H54 (cell line): ENCODE data around the gene CDH23.

ENCODE experiments used
- DNase-seq: peaks from one replicate; pipeline ENCODE4 v3.0.0; 2011; ENCODE audit warnings: low spot score, mixed read lengths; ENCODE audit not compliant: insufficient read length
- FAIRE-seq: peaks from 3 replicates; lab custom pipeline; 2011; peaks lifted over from hg19 to GRCh38; lab: Jason Lieb, UNC
- POLR2A ChIP-seq: IDR thresholded peaks from 2 replicates; pipeline ENCODE4 v1.6.1; 2011; ENCODE audit warnings: low read depth, mild to moderate bottlenecking, low read length

The CDH23 gene

GRCh38 chr10:71458387-71458786 is 61.7 kb downstream of the CDH23 start:
- DNase-seq (no peak), FAIRE-seq (no peak)
- no peak for TF ChIP-seq POLR2A

GRCh38 chr10:71459513-71459912 is 62.8 kb downstream of the CDH23 start:
- no peak for TF ChIP-seq POLR2A
- no peak for DNase-seq
- no peak for FAIRE-seq

DNA sequence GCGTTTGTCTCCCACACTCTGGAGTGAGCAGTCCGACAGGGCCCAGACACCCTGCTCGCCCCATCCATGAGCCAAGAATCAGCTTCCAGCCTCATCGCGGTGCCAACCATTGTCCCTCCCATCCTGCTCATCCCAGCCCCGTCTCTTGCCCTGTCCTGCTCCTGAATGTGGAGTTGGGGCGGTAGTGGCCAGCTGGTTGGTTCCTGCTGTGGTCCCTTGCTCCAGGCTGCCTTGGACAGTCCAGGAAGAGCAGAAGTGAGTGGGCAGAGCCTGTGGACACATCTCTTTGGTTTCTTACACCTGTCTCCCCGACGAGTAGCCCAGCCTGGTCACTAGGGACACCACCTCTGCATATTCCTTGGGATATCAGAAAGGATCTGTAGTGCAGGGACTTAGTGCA is 63.9 kb downstream of the CDH23 start:
- DNase-seq: no peak
- no peak for FAIRE-seq
- TF ChIP-seq POLR2A: no peak

- FAIRE-seq (no peak), DNase-seq (no peak)
- no peak for TF ChIP-seq POLR2A
Measured at GRCh38 chr10:71461457-71461856, 64.7 kb downstream of the CDH23 start.

- DNase-seq (no peak), FAIRE-seq (no peak)
- TF ChIP-seq POLR2A: no peak
Measured at GRCh38 chr10:71462062-71462935, 65.6 kb downstream of the CDH23 start.

- no peak for FAIRE-seq
Measured at GRCh38 chr10:71463111-71463510, 66.4 kb downstream of the CDH23 start.

DNA sequence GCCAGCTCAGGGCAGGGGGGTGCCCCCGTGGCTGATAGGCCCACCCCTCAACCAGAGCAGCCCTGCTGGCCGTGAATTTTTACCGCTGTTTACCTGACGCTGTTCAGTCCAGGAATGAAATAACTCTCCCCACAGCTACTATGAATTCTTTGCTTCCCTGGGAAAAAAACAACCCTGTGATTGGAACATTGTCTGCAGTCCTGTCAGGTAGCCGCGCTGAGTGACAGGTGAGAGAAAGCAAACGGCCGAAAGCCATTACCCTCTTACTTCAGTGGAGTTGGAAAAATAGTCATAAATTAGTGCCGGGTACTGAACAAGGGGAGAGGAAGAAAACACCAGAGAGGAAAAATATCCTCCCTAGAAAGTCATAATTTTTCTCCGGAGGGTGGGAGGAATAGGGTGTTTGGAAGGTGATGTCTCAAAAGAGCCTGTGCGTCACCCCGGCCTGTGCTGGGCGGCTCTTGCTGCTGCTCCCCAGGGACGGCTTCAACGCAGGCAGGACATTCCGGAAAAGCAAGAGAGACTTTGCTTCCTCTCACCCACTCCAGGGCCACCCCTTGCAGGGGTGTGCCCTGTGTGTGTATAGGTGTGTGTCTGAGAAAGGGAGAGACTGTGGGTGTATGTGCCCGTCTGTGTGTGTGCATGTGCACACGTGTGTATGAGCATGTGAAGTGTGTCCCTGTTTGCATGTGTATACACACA is 69.0 kb downstream of the CDH23 start:
- no peak for FAIRE-seq
- TF ChIP-seq POLR2A: no peak
- DNase-seq: no peak

More at GRCh38 chr10:71463111-71463510, 66.4 kb downstream of the CDH23 start:
- DNase-seq: no peak
- no peak for TF ChIP-seq POLR2A

- TF ChIP-seq POLR2A: no peak
- FAIRE-seq (no peak), DNase-seq (no peak)
Measured at GRCh38 chr10:71466330-71466729, 69.6 kb downstream of the CDH23 start.

- DNase-seq: no peak
Measured at GRCh38 chr10:71467161-71467560, 70.4 kb downstream of the CDH23 start.

DNA sequence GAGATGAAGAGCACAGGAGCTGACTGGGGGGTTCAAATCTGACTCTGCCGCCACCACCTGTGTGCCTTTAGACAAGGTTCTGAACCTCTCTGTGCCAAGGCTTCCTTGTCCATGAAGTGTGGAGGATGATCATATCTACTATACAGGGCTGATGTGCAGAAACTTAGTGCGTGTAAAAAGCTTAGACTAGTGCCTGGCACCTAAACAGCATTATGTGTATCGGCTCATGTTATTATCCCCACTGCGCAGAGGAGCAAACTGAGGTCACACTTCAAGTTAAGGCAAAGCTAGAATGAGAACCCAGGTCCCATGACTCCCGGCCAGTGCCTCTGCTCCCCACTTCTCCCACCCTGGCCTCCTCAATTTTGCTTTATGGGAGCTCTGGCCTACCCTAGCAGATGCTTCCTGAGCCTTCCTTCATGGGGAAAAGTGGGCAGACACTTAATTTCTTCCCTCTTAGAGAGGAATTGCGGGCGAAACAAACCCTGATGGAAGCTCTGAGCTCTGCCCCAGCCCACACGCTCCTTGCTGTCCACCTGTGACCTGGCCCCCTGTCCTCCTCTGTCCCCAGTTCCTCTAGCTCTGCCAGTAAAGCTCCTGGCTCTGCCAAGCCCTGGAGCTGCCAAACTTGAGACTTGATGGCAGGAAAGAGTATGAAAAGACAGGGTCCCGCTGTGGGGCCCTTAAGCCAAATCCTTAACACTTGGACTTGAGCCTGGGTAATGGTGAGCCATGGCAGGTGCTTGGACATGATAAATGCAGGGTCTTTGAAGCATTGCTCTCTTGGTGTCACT is 71.0 kb downstream of the CDH23 start:
- DNase-seq (no peak), FAIRE-seq (no peak)
- no peak for TF ChIP-seq POLR2A

More at GRCh38 chr10:71467161-71467560, 70.4 kb downstream of the CDH23 start:
- no peak for TF ChIP-seq POLR2A
- FAIRE-seq: no peak

DNA sequence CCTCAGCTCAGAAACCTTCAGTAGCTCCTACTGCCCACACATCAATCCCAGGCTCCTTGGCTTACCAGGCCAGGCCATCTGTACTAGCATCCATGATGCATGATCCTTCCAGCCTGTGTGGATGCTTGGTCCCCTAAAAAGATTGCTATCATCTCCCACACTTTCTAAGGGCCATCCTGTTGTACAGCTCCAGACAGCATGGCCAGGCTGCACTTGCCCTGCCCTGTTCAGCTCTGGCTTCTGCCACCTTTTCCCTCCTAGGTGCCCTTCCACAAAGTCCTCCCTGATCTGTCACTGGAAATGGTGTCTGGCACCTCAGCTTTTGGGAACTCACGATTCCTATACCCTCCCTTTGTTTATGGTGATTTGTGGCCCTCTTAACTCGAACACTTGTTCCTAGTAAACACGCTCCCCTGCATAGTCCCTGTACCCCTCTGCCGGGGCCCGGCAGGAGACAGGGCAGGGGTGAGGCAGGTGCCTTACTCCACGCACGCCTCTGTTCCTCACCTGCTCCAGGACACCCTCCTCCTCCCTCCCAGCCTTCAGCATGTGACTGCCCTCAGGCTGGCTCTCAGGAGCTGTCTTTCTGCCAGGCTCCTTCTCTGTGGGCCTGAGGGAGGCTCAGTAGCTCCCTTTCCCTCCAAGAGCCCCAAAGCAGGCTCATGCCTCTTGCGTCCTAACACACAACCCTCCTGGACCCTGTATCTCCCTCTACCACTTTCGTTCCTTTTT is 71.8 kb downstream of the CDH23 start:
- TF ChIP-seq POLR2A: no peak
- no peak for FAIRE-seq
- no peak for DNase-seq

DNA sequence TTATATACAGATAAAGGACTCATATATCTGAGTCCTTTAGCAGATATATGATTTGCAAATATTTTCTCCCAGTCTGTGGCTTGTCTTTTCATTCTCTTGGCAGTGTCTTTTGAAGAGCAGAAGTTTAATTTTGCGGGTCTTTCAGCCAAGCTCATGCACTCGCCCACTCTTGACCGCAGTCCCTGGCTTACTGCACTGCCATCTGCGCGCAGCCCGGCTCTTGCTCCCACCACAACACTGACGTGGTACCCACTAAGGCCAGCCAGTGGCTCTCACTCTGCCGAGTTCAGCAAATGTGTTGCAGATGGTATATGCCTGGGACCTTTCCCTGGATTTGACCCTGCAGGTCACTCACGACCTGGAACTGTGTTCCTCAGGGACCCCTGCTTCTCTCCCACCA is 74.3 kb downstream of the CDH23 start:
- DNase-seq: no peak
- no peak for TF ChIP-seq POLR2A
- no peak for FAIRE-seq

GRCh38 chr10:71471957-71472365 is 75.2 kb downstream of the CDH23 start:
- FAIRE-seq (no peak), DNase-seq (no peak)
- TF ChIP-seq POLR2A: no peak
